ENCODE data around the gene VPS37B. TPM values are rescaled to one million over a fixed set of nuclear protein-coding genes. Genes with fewer than 3 reads are reported as not detected.

The VPS37B gene
- total and polyA plus RNA-seq, 5 donors from 2014 or later: 19.0 to 99.2 (median 21.3) TPM

- Mint-ChIP-seq H3K27ac (no peak overlapping the region), H3K27me3 (no peaks in the 10 kb centered on the region), H3K36me3 (no peaks in the 10 kb centered on the region), H3K9me3 (no peaks in the 10 kb centered on the region), H3K4me3 (no peak overlapping the region), H3K4me1 (peaks cover 0 to 4% (median 0%) of the 10 kb centered on the region in 4 donors)
- Histone ChIP-seq H3K27me3 (ENCODE audit: control insufficient read depth, insufficient read depth, low read length) (no peaks in the 10 kb centered on the region), H3K27ac (ENCODE audit: insufficient read depth, low read length, poor library complexity, severe bottlenecking) (no peak overlapping the region), H3K4me1 (ENCODE audit: control insufficient read depth, insufficient read depth, low read length, poor library complexity, severe bottlenecking) (no peaks in the 10 kb centered on the region), H3K36me3 (ENCODE audit: control insufficient read depth, insufficient read depth, low read length) (no peaks in the 10 kb centered on the region), H3K9me3 (ENCODE audit: control insufficient read depth in 2 of 2, low read length in 2 of 2) (no peaks in the 10 kb centered on the region), H3K4me3 (ENCODE audit: low read depth, low read length) (no peak overlapping the region)
- DNase-seq: no peak
- ATAC-seq (ENCODE audit: low read depth in 2 of 2): no peak
Measured at GRCh38 chr12:122935318-122935717, 39.4 kb upstream of the VPS37B start.

DNA sequence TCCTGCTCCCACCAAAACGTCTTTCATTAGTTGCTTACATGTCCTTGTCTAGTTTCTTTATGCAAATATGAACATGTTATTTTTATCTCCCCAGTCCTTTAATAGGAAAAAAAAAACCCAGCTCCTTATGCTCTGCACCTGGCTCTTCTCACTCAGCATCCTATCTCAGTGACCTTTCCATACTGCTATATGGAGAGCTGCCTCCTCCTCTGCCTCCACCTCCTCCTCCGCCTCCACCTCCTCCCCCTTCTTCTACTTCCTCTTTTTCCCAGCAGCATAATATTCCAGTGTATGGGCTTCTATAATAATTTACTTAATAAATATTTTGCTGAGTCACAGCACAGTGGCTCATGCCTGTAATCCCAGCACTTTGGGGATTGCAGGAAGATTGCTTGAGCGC lies 38.8 kb upstream of the VPS37B start:
- no peak overlapping the region for H3K27ac ChIP-seq (ENCODE audit: insufficient read depth, low read length, poor library complexity, severe bottlenecking)
- Mint-ChIP-seq H3K9me3 (no peaks in the 10 kb centered on the region), H3K4me3 (no peak overlapping the region), H3K27ac (no peak overlapping the region), H3K27me3 (no peaks in the 10 kb centered on the region), H3K36me3 (no peaks in the 10 kb centered on the region), H3K4me1 (peaks cover 0 to 4% (median 0%) of the 10 kb centered on the region in 4 donors)
- H3K4me3 ChIP-seq (ENCODE audit: low read depth, low read length): no peak overlapping the region
- no peaks in the 10 kb centered on the region for H3K9me3 ChIP-seq (ENCODE audit: control insufficient read depth in 2 of 2, low read length in 2 of 2)
- no peaks in the 10 kb centered on the region for H3K4me1 ChIP-seq (ENCODE audit: control insufficient read depth, insufficient read depth, low read length, poor library complexity, severe bottlenecking)
- no peaks in the 10 kb centered on the region for H3K27me3 ChIP-seq (ENCODE audit: control insufficient read depth, insufficient read depth, low read length)
- no peak for DNase-seq
- no peaks in the 10 kb centered on the region for H3K36me3 ChIP-seq (ENCODE audit: control insufficient read depth, insufficient read depth, low read length)
- ATAC-seq (ENCODE audit: low read depth in 2 of 2): no peak

DNA sequence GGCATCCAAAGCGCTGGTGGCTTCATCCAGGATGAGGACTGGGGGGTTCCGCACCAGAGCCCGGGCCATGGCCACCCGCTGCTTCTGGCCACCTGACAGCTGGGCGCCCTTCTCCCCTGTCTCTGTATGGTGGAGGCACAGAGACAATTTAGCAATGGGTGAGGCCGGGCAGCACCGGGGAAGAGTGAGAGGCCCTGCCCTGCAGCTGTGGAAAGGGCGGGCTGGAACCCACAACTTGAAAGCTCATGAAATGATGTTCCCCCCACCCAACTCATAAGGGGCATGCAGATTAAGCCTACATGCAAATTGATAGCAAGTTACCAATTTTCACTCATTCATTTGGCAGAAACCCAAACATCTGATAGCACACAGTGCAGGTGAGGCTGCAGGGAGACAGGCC lies 36.3 kb upstream of the VPS37B start:
- H3K4me1 Mint-ChIP-seq: peaks cover 0 to 4% (median 0%) of the 10 kb centered on the region in 4 donors
- no peaks in the 10 kb centered on the region for H3K9me3 Mint-ChIP-seq
- no peak overlapping the region for H3K27ac ChIP-seq (ENCODE audit: insufficient read depth, low read length, poor library complexity, severe bottlenecking)
- no peaks in the 10 kb centered on the region for H3K27me3 ChIP-seq (ENCODE audit: control insufficient read depth, insufficient read depth, low read length)
- no peaks in the 10 kb centered on the region for H3K36me3 Mint-ChIP-seq
- ATAC-seq (ENCODE audit: low read depth in 2 of 2): no peak
- H3K36me3 ChIP-seq (ENCODE audit: control insufficient read depth, insufficient read depth, low read length): no peaks in the 10 kb centered on the region
- no peaks in the 10 kb centered on the region for H3K27me3 Mint-ChIP-seq
- no peak overlapping the region for H3K27ac Mint-ChIP-seq
- no peaks in the 10 kb centered on the region for H3K4me1 ChIP-seq (ENCODE audit: control insufficient read depth, insufficient read depth, low read length, poor library complexity, severe bottlenecking)
- no peak overlapping the region for H3K4me3 ChIP-seq (ENCODE audit: low read depth, low read length)
- no peak overlapping the region for H3K4me3 Mint-ChIP-seq
- no peak for DNase-seq
- H3K9me3 ChIP-seq (ENCODE audit: control insufficient read depth in 2 of 2, low read length in 2 of 2): no peaks in the 10 kb centered on the region

GRCh38 chr12:122929812-122930211 lies 33.9 kb upstream of the VPS37B start:
- Histone ChIP-seq H3K27me3 (ENCODE audit: control insufficient read depth, insufficient read depth, low read length) (no peaks in the 10 kb centered on the region), H3K9me3 (ENCODE audit: control insufficient read depth in 2 of 2, low read length in 2 of 2) (no peaks in the 10 kb centered on the region), H3K4me1 (ENCODE audit: control insufficient read depth, insufficient read depth, low read length, poor library complexity, severe bottlenecking) (no peaks in the 10 kb centered on the region), H3K4me3 (ENCODE audit: low read depth, low read length) (no peak overlapping the region), H3K36me3 (ENCODE audit: control insufficient read depth, insufficient read depth, low read length) (no peaks in the 10 kb centered on the region), H3K27ac (ENCODE audit: insufficient read depth, low read length, poor library complexity, severe bottlenecking) (no peak overlapping the region)
- Mint-ChIP-seq H3K36me3 (no peaks in the 10 kb centered on the region), H3K27me3 (no peaks in the 10 kb centered on the region), H3K9me3 (no peaks in the 10 kb centered on the region), H3K27ac (no peak overlapping the region), H3K4me1 (peaks cover 0 to 4% (median 0%) of the 10 kb centered on the region in 4 donors), H3K4me3 (no peak overlapping the region)
- DNase-seq: no peak
- no peak for ATAC-seq (ENCODE audit: low read depth in 2 of 2)

GRCh38 chr12:122929148-122929538 lies 33.2 kb upstream of the VPS37B start:
- Histone ChIP-seq H3K27ac (ENCODE audit: insufficient read depth, low read length, poor library complexity, severe bottlenecking) (no peak overlapping the region), H3K27me3 (ENCODE audit: control insufficient read depth, insufficient read depth, low read length) (no peaks in the 10 kb centered on the region), H3K4me1 (ENCODE audit: control insufficient read depth, insufficient read depth, low read length, poor library complexity, severe bottlenecking) (no peaks in the 10 kb centered on the region), H3K9me3 (ENCODE audit: control insufficient read depth in 2 of 2, low read length in 2 of 2) (no peaks in the 10 kb centered on the region), H3K4me3 (ENCODE audit: low read depth, low read length) (no peak overlapping the region), H3K36me3 (ENCODE audit: control insufficient read depth, insufficient read depth, low read length) (no peaks in the 10 kb centered on the region)
- Mint-ChIP-seq H3K9me3 (no peaks in the 10 kb centered on the region), H3K27me3 (no peaks in the 10 kb centered on the region), H3K4me1 (peaks cover 0 to 4% (median 0%) of the 10 kb centered on the region in 4 donors), H3K4me3 (no peak overlapping the region), H3K27ac (no peak overlapping the region), H3K36me3 (no peaks in the 10 kb centered on the region)
- DNase-seq (no peak), ATAC-seq (ENCODE audit: low read depth in 2 of 2) (no peak)

GRCh38 chr12:122928404-122929147 lies 32.7 kb upstream of the VPS37B start:
- ATAC-seq (ENCODE audit: low read depth in 2 of 2): no peak
- no peaks in the 10 kb centered on the region for H3K36me3 ChIP-seq (ENCODE audit: control insufficient read depth, insufficient read depth, low read length)
- H3K27ac Mint-ChIP-seq: no peak overlapping the region

DNA sequence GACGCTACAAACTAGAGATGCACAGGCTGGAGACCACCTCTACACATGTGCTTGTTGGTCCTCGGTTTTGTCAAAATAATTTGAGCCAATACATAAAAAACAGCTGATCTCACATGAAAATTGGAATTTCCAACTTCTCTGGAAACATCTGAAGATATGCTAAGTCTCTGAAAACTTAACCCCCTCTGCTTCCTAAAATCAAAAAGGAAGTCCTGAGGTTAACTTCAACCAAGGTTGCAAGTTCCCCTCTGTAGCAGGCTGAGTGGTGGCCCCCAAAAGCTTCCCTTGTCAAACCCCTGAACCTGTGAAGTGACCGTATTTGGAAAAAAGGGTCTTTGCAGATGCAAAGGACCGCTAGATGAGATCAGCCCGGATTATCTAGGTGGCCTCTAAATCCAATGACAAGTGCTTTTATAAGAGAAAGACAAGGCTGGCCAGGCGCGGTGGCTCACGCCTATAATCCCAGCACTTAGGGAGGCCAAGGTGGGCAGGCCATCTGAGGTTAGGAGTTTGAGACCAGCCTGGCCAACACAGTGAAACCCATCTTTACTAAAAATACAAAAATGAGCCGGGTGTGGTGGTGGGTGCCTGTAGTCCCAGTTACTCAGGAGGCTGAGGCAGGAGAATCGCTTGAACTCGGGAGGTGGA lies 32.0 kb upstream of the VPS37B start:
- DNase-seq (no peak), ATAC-seq (ENCODE audit: low read depth in 2 of 2) (no peak)
- H3K36me3 ChIP-seq (ENCODE audit: control insufficient read depth, insufficient read depth, low read length): no peaks in the 10 kb centered on the region
- no peaks in the 10 kb centered on the region for H3K27me3 ChIP-seq (ENCODE audit: control insufficient read depth, insufficient read depth, low read length)
- Mint-ChIP-seq H3K27ac (peak overlapping the region in 1 of 3 donors; percentile 42), H3K36me3 (no peaks in the 10 kb centered on the region), H3K4me1 (peaks cover 0 to 2% (median 0%) of the 10 kb centered on the region in 4 donors), H3K27me3 (no peaks in the 10 kb centered on the region), H3K4me3 (no peak overlapping the region), H3K9me3 (no peaks in the 10 kb centered on the region)
- no peaks in the 10 kb centered on the region for H3K4me1 ChIP-seq (ENCODE audit: control insufficient read depth, insufficient read depth, low read length, poor library complexity, severe bottlenecking)
- H3K27ac ChIP-seq (ENCODE audit: insufficient read depth, low read length, poor library complexity, severe bottlenecking): no peak overlapping the region
- no peak overlapping the region for H3K4me3 ChIP-seq (ENCODE audit: low read depth, low read length)
- H3K9me3 ChIP-seq (ENCODE audit: control insufficient read depth in 2 of 2, low read length in 2 of 2): no peaks in the 10 kb centered on the region

More at GRCh38 chr12:122928404-122929147, 32.7 kb upstream of the VPS37B start:
- Mint-ChIP-seq H3K36me3 (no peaks in the 10 kb centered on the region), H3K9me3 (no peaks in the 10 kb centered on the region), H3K4me1 (peaks cover 0 to 4% (median 0%) of the 10 kb centered on the region in 4 donors), H3K4me3 (no peak overlapping the region), H3K27me3 (no peaks in the 10 kb centered on the region)
- Histone ChIP-seq H3K27ac (ENCODE audit: insufficient read depth, low read length, poor library complexity, severe bottlenecking) (no peak overlapping the region), H3K9me3 (ENCODE audit: control insufficient read depth in 2 of 2, low read length in 2 of 2) (no peaks in the 10 kb centered on the region), H3K4me1 (ENCODE audit: control insufficient read depth, insufficient read depth, low read length, poor library complexity, severe bottlenecking) (no peaks in the 10 kb centered on the region), H3K4me3 (ENCODE audit: low read depth, low read length) (no peak overlapping the region), H3K27me3 (ENCODE audit: control insufficient read depth, insufficient read depth, low read length) (no peaks in the 10 kb centered on the region)
- no peak for DNase-seq

GRCh38 chr12:122921917-122922316 lies 26.0 kb upstream of the VPS37B start:
- no peak overlapping the region for H3K4me3 ChIP-seq (ENCODE audit: low read depth, low read length)
- DNase-seq (no peak), ATAC-seq (ENCODE audit: low read depth in 2 of 2) (no peak)
- no peak overlapping the region for H3K27ac ChIP-seq (ENCODE audit: insufficient read depth, low read length, poor library complexity, severe bottlenecking)
- Mint-ChIP-seq H3K27me3 (no peaks in the 10 kb centered on the region), H3K9me3 (no peaks in the 10 kb centered on the region), H3K4me3 (no peak overlapping the region), H3K4me1 (no peaks in the 10 kb centered on the region), H3K36me3 (no peaks in the 10 kb centered on the region), H3K27ac (no peak overlapping the region)
- no peaks in the 10 kb centered on the region for H3K27me3 ChIP-seq (ENCODE audit: control insufficient read depth, insufficient read depth, low read length)
- H3K4me1 ChIP-seq (ENCODE audit: control insufficient read depth, insufficient read depth, low read length, poor library complexity, severe bottlenecking): no peaks in the 10 kb centered on the region
- no peaks in the 10 kb centered on the region for H3K9me3 ChIP-seq (ENCODE audit: control insufficient read depth in 2 of 2, low read length in 2 of 2)
- H3K36me3 ChIP-seq (ENCODE audit: control insufficient read depth, insufficient read depth, low read length): no peaks in the 10 kb centered on the region

Measured in CD4-positive, CD25-positive, alpha-beta regulatory T cell (primary cell).